ENCODE results near the gene KLHDC7A.

DNA sequence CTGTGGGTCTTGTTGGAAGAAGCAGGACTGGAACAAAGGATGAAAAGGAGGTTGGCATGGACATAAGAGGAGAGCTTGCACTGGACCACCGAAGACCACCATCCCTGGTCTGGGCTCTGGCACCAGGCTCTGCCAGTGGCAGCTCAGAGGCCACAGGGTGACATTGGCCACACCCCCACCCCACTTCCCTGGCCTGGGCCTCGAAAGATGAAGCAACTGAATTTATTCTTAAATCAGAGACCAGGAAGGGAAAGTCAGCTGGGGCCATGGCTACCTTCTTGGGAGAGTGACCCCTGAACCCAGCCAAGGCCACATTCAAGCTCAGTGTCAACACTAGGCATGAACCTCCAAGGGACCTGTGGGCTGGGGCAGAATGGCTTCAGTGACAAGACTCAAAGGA lies 4.0 kb downstream of the KLHDC7A start:
- TF ChIP-seq EP300 (IDR thresholded peaks at IDR 0.05) = no peak
- TF ChIP-seq, protein P1, sequence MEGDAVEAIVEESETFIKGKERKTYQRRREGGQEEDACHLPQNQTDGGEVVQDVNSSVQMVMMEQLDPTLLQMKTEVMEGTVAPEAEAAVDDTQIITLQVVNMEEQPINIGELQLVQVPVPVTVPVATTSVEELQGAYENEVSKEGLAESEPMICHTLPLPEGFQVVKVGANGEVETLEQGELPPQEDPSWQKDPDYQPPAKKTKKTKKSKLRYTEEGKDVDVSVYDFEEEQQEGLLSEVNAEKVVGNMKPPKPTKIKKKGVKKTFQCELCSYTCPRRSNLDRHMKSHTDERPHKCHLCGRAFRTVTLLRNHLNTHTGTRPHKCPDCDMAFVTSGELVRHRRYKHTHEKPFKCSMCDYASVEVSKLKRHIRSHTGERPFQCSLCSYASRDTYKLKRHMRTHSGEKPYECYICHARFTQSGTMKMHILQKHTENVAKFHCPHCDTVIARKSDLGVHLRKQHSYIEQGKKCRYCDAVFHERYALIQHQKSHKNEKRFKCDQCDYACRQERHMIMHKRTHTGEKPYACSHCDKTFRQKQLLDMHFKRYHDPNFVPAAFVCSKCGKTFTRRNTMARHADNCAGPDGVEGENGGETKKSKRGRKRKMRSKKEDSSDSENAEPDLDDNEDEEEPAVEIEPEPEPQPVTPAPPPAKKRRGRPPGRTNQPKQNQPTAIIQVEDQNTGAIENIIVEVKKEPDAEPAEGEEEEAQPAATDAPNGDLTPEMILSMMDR (IDR thresholded peaks at IDR 0.05) = no peak
- no peak for TF ChIP-seq POLR2AphosphoS5 (IDR thresholded peaks at IDR 0.05)
- TF ChIP-seq POLR2A (IDR thresholded peaks at IDR 0.05) = no peak

All from upper lobe of left lung (tissue), 4 donors.